Lower leg skin (tissue), 3 donors: ENCODE measurements around the gene TMEM150B.

Source experiments
- CTCF ChIP-seq, 3 donors: fragments of 450-650 bp; IDR thresholded peaks; one replicate each; pipeline ENCODE4 v1.5.1; 2016; ENCODE audit warnings: antibody characterized with exemption in 3 of 3, mild to moderate bottlenecking in 3 of 3, moderate library complexity in 2 of 3
- POLR2A ChIP-seq, 2 donors: fragments of 450-650 bp; IDR thresholded peaks; one replicate each; pipeline ENCODE4 v1.6.1; 2016 to 2017; ENCODE audit warnings: antibody characterized with exemption in 2 of 2, mild to moderate bottlenecking in 1 of 2, moderate library complexity in 1 of 2

GRCh38 chr19:55333870-55334269, 8.7 kb upstream of the TMEM150B start:
- TF ChIP-seq POLR2A (IDR thresholded peaks at IDR 0.05) (no peak), CTCF (IDR thresholded peaks at IDR 0.05) (no peak)
